GM21529 (cell line): ENCODE results near the gene PCDH9.
"Not testable (repeated sequence)": the region's sequence is repeated elsewhere in the genome, so short reads cannot be mapped to it uniquely, and the experiment has no call there.

Experiments used
- ATAC-seq: cut with Tn5 transposase; IDR thresholded peaks from one replicate; pipeline ENCODE4 v1.9.1; 2021; ENCODE audit not compliant: unreplicated experiment

Gene PCDH9

GRCh38 chr13:66926851-66927524 is 303.1 kb downstream of the PCDH9 start:
- no peak for ATAC-seq

- no peak for ATAC-seq
Observed at GRCh38 chr13:66926200-66926850, 303.8 kb downstream of the PCDH9 start.

- ATAC-seq = no peak
Observed at GRCh38 chr13:66922444-66922843, 307.7 kb downstream of the PCDH9 start.

GRCh38 chr13:66921437-66921836 is 308.7 kb downstream of the PCDH9 start:
- ATAC-seq = no peak

GRCh38 chr13:66915596-66916185 is 314.4 kb downstream of the PCDH9 start:
- no peak for ATAC-seq

- ATAC-seq = no peak
Observed at GRCh38 chr13:66914155-66914554, 316.0 kb downstream of the PCDH9 start.

GRCh38 chr13:66911411-66911939 is 318.7 kb downstream of the PCDH9 start:
- ATAC-seq = no peak

- ATAC-seq = no peak
Observed at GRCh38 chr13:66899955-66900354, 330.2 kb downstream of the PCDH9 start.

- no peak for ATAC-seq
Observed at GRCh38 chr13:66896933-66897332, 333.2 kb downstream of the PCDH9 start.

GRCh38 chr13:66895780-66896179 is 334.4 kb downstream of the PCDH9 start:
- no peak for ATAC-seq

- no peak for ATAC-seq
Observed at GRCh38 chr13:66895320-66895719, 334.8 kb downstream of the PCDH9 start.

GRCh38 chr13:66888698-66889097 is 341.4 kb downstream of the PCDH9 start:
- no peak for ATAC-seq

GRCh38 chr13:66887088-66887487 is 343.0 kb downstream of the PCDH9 start:
- ATAC-seq = no peak

- ATAC-seq = no peak
Observed at GRCh38 chr13:66886264-66886663, 343.9 kb downstream of the PCDH9 start.

- not testable (repeated sequence) for ATAC-seq
Observed at GRCh38 chr13:66881170-66881569, 349.0 kb downstream of the PCDH9 start.

- ATAC-seq = no peak
Observed at GRCh38 chr13:66879988-66880387, 350.1 kb downstream of the PCDH9 start.

- no peak for ATAC-seq
Observed at GRCh38 chr13:66875264-66875663, 354.9 kb downstream of the PCDH9 start.

GRCh38 chr13:66864627-66865026 is 365.5 kb downstream of the PCDH9 start:
- ATAC-seq = no peak

- ATAC-seq = no peak
Observed at GRCh38 chr13:66860878-66861417, 369.2 kb downstream of the PCDH9 start.

- ATAC-seq = no peak
Observed at GRCh38 chr13:66859934-66860877, 369.9 kb downstream of the PCDH9 start.

GRCh38 chr13:66859078-66859477 is 371.1 kb downstream of the PCDH9 start:
- no peak for ATAC-seq
